Endometrial microvascular endothelial cells (primary cell): ENCODE results near the gene HS6ST2. TPM values are rescaled to one million over a fixed set of nuclear protein-coding genes. Genes with fewer than 3 reads are reported as not detected.

Source experiments
- in situ Hi-C: cut with HindIII; loops from 2 replicates; pipeline ENCODE4 v1.10.0; 2017; ENCODE audit warnings: low sequenced_read_pairs, low pct_unique_long_range_greater_than_20kb; ENCODE audit errors: inconsistent ontology term
- total RNA-seq: library from RNA; depleted of rRNA; stranded (reverse); fragments of >200 nt; gene quantifications from one replicate; pipeline ENCODE4 v1.2.3, GENCODE V29; 2015; ENCODE audit errors: inconsistent ontology term

The HS6ST2 gene
- total RNA-seq, 1 donor from 2014 or later = not detected

DNA sequence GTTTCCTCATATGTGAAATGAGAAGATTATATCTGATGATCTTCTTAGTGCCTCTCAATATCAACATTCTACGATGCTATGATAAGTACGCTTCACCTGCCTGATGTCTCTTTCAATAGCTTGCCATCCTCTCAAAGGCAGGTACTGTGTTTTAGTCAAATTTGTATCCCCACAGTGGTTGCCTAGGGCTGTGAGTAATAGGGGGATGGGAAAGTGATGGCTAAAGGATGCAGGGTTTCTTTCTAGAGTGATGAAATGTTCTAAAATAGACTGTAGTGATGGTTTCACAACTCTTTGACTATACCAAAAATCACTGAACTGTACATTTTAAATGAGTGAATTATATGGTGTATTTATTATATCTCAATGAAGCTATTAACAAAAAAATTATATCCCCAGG is 142.8 kb downstream of the HS6ST2 start:
- in situ Hi-C loops = no loop called here

DNA sequence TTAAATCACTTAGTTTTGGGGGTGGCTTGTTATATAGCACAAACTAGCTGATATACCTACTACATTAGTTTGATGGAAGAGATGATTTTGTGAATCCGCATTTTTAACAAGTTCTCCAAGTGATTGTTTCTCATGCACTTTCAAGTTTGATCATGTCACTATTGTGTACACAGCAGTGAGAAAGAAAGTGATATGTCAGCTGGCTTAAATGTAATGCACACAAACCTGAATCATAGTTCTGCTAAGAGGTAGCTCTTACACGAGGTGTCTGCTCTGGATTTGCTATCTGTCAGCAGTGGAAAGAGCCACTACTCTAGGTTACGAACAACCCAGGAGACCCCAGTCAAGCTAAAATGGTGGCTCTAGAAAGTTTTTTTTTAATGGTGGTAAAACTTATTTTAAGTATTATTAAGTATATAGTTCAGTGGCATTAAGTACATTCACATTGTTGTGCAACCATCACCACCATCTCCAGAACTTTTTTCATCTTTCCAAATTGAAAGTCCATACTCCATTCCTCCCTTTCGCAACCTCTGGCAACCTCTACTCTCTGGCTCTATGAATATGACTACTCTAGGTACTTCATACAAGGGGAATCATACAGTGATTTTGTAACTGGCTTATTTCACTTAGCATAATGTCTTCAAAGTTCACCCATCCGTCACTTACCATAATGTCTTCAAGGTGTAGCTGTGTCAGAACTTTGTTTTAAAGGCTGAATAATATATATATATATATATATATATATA is 147.3 kb downstream of the HS6ST2 start:
- in situ Hi-C loops = no loop called here

DNA sequence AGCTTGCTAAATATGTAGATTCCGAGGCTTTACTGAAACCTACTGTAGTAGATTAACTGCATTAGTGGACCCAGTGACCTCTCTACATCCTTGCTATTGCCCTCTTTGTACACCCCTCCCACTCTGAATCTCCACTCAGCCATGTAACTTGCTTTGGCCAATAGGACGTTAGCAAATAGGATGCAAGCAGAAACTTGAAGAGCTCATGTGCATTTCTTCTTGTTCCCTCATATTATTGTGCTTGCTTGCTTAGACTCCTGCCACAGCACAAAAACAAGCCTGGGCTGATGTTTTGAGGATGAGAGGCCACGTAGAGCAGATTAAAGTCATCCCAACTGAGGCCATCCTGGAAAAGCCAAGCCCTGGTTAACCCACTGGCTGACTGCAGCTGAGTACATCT is 147.9 kb downstream of the HS6ST2 start:
- in situ Hi-C loops = no loop called here

DNA sequence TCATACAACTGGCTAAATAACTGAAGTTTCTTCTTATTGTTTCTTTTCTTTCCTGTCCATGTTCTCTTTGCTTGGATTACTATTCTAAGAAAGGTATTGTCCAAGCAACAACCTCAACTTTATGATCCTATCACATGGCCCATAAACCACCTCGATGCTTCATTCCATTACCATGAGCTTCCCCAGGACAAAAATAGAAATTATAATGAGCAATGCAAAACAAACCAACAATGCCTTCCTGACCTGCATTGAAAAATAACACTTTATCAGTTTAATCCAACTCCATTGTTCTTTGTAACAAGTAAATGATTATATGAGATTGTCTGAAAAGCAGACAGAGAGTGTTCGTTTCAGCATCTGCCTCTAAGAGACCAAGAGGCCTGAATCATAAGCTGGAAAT is 148.8 kb downstream of the HS6ST2 start:
- in situ Hi-C loops = no loop called here

DNA sequence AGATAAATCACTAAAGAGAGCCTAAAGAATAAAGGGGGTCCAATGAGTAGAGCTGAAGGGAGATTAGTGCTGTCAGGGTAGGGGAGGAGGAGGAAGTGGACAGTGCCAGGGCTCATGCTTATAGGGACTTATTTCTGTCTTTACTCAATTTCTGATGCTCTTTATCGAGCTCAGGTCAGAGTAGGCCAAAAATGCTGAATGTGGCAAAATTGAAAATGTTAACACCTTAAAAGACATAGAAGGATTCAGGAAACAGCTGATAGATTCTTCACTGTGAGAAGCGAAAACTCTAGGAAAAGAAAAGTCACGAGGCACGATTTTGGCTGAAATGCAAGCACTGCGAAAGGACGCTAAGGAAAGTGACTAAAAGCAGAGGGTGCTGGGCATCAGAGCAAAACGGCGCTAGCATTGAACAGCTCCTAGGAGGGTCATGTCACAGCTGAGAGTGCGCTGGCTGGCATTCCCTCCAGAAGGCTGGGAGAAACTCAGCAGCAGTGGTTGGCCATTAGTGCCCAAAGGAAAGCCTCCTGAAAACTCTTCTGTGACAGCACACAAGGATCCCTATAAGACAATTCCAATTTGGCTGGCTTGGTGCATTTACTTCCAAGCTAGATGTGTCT is 150.9 kb downstream of the HS6ST2 start:
- in situ Hi-C loops = no loop called here

DNA sequence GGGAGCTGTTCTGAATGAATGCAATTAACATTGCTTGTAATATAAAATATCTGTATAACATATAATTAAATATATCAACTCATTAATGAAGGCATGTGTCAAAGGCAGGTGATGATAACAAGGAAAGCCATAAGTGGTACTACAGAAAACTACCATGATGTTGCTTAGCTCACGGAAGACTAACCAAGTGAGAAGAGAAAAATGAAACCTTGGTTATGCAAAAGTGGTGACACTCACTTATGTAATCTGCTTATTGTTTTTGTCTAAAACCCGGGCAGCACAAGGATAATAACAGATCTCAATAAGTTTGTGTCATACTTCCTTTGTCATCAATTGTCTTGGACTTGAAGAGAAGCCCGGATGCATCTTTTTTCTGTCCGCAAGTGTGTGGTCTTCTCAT is 156.4 kb downstream of the HS6ST2 start:
- in situ Hi-C loops = no loop called here

DNA sequence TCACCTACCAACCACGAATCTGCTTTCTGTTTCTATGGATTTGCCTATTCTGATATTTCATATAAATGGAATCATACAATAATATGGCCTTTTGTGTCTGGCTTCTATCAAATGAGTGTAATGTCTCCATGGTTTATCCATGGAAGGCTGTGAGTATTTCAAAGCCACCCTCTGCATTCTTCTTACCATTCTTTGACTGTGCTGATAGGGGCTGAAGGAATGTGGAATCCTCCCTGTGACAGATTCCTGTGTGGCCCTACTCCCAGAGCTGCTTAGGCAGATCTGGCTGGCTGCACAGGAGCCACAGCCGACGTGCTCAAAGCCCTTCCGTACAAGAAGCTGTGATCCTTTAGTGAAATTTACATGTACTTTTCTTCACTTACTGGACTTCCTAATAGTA is 163.2 kb downstream of the HS6ST2 start:
- in situ Hi-C loops = no loop called here

DNA sequence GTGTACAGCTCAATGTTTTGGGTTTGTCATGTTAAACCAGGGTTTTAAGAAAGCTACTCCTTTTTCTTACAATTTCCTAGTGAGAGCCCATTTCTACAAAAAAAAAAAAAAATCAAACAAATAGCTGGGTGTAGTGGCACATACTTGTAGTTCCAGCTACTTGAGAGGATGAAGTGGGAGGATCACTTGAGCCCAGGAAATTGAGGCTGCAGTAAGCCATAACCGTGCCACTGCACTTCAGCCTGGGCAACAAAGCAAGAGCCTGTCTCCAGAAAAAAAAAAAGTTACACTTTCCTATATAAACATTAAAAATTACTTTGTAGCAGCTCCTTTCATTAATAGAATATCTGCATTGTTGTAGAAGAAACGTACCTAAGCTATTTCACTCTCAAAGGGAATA is 166.7 kb downstream of the HS6ST2 start:
- in situ Hi-C loops = no loop called here

DNA sequence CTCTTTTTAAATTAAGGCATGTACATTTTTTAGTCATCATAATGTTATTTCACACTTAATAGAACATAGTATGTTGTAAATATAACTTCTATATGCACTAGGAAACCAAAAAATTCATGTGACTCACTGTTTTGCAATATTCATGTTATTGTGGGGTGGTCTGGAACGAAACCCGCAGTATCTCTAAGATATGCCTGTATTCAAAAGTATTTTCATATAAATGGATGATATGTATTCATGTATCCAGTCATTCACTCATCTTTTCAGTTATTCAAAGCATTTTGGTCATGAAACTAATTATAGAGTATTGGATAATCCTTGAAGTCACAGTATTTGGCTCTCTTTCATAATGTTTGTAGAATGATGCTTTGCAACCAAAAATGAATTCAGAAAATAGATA is 168.1 kb downstream of the HS6ST2 start:
- in situ Hi-C loops = no loop called here

DNA sequence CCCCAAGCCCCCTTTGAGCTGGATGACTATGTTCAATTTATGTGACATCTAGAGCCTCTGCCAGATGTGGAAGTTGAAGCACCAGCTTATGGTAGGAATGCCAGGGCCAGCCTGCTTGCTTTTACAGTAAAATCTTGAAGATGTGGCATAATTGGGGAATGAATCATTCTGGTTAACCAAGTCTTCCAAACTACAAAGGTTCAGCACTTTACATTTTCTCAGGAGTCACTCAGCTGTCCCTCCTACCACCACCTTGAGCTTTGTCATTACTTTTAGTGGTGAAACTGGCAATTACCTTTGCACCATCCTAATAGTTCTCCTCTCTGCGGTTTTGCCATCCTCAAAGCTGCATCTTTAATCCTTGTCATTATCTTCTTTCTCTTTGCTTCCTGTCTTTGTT is 172.2 kb downstream of the HS6ST2 start:
- in situ Hi-C loops = no loop called here

DNA sequence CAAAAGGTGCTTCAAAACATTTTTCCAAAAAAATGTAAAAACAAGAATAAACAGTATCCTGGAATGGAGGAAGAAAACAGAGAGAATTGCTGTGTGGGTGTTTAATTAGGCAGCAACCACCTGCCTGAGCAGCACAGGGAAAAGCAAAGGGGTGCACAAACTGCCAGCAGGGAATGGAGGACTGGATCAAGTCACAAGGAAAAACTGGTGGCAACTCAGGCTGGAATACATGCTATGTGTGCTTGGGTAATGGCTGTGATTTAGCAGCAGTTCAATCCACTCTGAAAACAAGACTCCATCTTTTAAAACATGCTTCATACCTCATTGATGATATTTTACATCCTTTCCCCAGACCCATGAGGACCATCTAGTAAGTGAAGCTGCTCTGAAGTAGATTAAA is 179.5 kb downstream of the HS6ST2 start:
- in situ Hi-C loops = no loop called here

DNA sequence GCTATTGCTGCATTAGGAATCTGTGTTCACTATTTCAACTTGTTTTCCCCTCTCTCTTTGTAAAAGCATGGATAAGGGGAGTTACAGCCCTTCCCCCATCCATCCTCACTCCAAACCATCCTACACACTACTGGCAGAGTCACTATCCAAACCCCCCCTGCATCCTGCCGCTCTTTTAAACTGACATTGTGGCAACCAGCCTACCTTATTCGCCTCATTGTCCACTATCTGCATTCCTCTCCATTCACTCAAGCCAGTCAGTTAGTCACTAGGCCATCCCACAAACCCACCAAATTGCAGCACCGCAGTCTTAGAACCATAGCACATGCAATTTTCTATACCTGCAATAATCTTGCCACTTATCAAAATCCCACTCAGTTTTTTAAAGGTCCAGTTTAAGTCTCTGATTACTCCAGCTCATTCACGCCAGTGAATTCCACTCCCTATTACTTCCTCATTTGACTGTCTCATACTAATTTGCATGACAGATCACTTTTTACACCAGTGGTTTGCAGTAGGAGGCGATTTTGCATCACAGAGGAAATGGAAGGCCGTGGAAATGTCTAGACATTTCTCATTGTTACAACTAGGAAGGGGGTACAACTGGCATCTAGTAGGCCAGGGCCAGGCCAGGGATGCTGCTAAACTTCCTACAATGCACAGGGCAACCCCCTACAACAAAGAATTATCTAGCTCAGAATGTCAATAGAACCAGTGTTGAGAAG is 181.8 kb downstream of the HS6ST2 start:
- in situ Hi-C loops = no loop called here

DNA sequence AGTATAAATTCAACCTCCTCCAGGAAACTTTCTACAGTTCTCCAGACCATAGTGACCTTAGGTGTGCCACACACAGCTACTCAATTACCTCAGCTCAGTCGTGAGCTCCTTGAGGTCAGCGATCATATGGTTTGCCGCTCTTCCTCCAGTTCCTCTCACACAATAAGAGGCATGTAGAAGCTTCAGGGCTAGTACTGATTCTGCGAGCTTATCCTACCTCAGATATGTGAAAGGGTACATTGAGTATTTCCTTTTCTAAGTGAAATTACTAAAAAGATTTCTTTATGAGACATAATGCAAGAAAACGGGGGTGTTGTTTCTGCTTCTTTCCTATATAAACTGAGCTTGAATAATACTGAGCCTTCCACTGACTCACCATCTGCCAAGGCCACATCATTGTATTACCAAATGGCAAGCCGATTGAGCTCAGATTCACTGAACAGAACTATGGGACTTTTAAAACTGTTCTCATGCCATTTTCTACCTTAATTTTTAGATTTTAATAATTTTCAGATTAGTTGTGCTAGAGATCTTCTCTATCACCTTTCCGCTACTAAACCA is 183.1 kb downstream of the HS6ST2 start:
- in situ Hi-C loops = no loop called here

DNA sequence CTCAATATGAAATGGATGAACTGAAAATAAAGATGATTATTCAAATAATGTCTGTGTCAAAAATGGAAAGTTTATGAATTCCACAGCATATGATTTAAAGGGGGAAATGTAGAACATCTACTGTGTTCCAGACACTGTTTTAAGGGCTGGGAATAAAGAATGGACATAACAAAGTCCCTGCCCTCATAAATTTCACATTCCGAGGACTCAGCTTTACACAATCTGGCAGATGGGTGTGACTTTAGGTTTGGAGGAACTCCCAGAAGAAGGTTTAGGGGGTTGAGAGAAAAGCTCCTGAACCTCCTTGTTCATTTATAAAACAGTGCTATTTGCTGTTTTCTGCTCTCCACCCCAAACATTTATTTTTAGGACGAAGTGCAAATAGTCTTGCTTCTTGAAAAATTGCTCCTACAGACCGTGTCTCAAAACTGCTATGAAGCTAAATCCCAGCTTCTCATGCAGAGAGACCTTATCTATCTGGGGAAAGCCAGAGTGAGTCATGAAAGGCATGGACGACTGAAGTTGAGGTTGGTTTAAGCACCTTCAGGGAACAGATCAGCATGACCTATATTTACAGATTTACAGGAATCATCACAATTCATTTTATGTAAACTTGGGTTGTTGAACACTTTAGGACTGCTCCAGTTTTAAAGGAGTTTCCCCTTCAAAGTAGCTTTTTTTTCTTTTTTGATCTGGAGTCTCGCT is 184.3 kb downstream of the HS6ST2 start:
- in situ Hi-C loops = no loop called here

DNA sequence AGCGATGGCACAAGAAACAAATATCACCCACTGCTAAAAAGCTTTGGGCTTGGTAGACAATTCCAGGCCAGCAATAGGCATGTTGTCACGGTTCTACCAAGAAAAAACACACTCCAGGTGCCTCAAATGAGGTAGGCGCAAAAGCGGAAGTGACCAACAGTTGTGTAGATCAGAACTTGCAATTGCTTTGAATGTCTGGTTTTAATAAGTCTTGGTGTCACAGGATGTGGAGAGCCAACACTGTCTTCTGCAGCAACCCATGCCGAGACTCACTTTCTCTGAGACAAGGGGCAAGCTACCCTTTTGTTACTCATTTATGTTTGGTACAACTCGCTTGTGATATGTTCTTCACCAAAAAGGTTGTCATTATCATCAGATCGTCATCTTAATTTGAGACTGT is 188.8 kb downstream of the HS6ST2 start:
- in situ Hi-C loops = no loop called here

DNA sequence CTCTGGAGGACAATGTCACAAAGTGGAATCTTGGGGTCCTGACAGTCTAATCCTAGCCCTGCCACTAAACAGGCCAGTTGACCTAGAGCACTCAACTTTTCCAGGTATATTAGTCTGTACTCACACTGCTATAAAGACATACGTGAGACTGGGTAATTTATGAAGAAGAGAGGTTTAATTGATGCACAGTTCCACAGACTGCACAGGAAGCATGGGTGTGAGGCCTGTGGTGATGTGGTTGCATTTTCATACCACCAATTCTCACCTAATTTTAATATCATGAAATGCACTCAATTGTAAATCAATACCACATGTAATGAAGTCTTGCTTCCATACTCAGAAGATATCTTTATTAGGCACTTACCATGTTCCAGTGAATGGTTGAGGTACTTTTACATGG is 192.0 kb downstream of the HS6ST2 start:
- in situ Hi-C loops = no loop called here

DNA sequence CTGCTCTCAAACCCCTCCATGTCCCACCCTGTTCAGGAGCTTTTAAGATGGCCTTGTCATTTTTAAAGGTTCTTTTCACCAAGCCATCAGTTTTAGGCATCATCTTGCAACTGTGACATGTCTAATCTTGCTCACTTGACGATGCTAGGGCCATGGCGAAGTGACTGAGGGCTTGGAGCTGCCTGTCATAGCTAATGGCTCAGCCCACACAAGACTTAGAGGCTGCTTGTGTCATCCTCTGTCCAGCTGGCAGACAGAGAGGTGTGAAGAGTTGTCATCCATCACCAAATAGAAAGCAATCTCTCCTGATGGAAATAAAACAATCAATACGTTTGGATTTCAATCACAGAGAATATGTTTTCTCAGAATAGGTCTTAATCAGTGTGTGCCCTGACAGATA is 194.9 kb downstream of the HS6ST2 start:
- in situ Hi-C loops = no loop called here

DNA sequence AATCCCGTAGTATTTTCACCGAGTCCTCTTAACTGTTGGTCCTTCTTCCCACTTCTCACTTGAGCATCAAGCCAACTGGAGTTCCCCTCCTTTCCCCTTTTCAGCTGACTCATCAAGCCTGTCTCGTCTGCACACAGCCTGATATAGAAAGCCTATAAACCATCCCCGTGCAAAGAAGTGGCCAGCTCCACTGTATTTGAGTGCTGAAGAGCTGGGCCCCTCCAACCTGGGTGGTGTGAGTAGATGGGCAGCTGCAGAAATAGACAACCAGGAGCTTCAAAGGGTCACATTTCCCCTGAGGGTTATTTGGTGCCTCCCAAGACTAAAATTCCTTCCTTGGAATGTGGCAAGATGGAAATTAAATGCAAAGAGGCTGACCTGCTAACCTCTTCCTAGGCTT is 199.7 kb downstream of the HS6ST2 start:
- in situ Hi-C loops = no loop called here

DNA sequence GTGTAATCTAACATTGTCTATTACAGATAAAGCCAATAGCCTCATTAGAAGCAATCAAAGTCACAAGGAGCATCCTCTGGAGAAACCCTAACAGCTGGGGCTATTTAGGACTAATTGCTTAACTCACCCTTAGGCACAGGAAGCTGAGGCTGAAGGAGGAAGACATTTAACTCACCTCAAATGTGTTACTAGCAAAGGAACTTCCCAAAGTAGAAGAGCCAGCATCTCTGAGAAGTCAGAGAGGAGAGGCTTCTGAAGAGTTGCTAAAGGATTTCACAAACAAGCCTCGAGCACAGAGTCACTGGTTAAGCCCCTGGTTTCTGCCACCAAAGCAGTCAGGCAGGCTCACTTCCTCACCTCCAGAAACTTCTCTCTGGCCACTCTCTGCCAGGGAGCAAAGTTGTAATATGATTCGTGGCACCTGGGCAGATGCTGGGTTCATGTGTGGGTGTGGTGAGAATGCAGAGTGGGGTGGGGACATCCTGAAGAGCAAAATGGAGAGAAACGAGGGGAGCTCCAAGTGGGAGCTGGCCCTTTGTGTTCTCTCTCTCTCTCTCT is 201.3 kb downstream of the HS6ST2 start:
- in situ Hi-C loops = no loop called here
